Suprapubic skin (tissue), 4 donors: ENCODE results near the gene DALRD3. TPM values are rescaled to one million over a fixed set of nuclear protein-coding genes. Genes with fewer than 3 reads are reported as not detected.

ENCODE experiments used
- DNase-seq, 2 donors: peaks; one replicate each; pipeline ENCODE4 v3.0.0-alpha.2; 2019; ENCODE audit warnings: low spot score in 2 of 2
- H3K27ac ChIP-seq: fragments of 200-600 bp; sonication (generic); one replicate; pipeline ENCODE4 v1.5.1; 2019
- H3K27me3 ChIP-seq: fragments of 200-600 bp; sonication (generic); one replicate; pipeline ENCODE4 v1.5.1; 2019
- H3K36me3 ChIP-seq: fragments of 200-600 bp; sonication (generic); one replicate; pipeline ENCODE4 v1.5.1; 2019
- H3K4me1 ChIP-seq: fragments of 200-600 bp; sonication (generic); one replicate; pipeline ENCODE4 v1.5.1; 2019
- H3K4me3 ChIP-seq: fragments of 200-600 bp; sonication (generic); one replicate; pipeline ENCODE4 v1.5.1; 2019; ENCODE audit warnings: mild to moderate bottlenecking
- H3K9me3 ChIP-seq: fragments of 200-600 bp; sonication (generic); one replicate; pipeline ENCODE4 v1.5.1; 2019
- EP300 ChIP-seq: sonication (generic); formaldehyde crosslinking; IDR thresholded peaks from one replicate; pipeline ENCODE4 v1.6.1; 2017; ENCODE audit warnings: antibody characterized with exemption
- POLR2A ChIP-seq, 2 donors: fragments of 450-650 bp; IDR thresholded peaks; one replicate each; pipeline ENCODE4 v1.6.1; 2017; ENCODE audit warnings: antibody characterized with exemption in 2 of 2, mild to moderate bottlenecking in 2 of 2, moderate library complexity in 2 of 2
- POLR2AphosphoS5 ChIP-seq, 3 donors: sonication (generic); formaldehyde crosslinking; IDR thresholded peaks; one replicate each; pipeline ENCODE4 v1.6.1; 2017; ENCODE audit warnings: antibody characterized with exemption in 3 of 3
- WGBS: methylation state at CpG from one replicate; pipeline ENCODE4 v1.1.5; 2018; 5-methylcytosine and 5-hydroxymethylcytosine counted together
- total RNA-seq, 4 donors: library from RNA; depleted of rRNA; stranded (reverse); fragments of >200 nt; gene quantifications; one replicate each; pipeline ENCODE4 v1.1.0, GENCODE V29; 2016
- TF ChIP-seq, protein P1 (sequence below), 2 donors: fragments of 200-600 bp in 1 of 2; fragments of 450-650 bp in 1 of 2; sonication (generic) in 1 of 2; IDR thresholded peaks; one replicate each; pipeline ENCODE4 v1.5.1; 2016 to 2019; ENCODE audit warnings: antibody characterized with exemption in 2 of 2, mild to moderate bottlenecking in 1 of 2, moderate library complexity in 1 of 2

DALRD3 gene
- total RNA-seq, 4 donors from 2014 or later = 44.3 to 55.4 (median 50.7) TPM

DNA sequence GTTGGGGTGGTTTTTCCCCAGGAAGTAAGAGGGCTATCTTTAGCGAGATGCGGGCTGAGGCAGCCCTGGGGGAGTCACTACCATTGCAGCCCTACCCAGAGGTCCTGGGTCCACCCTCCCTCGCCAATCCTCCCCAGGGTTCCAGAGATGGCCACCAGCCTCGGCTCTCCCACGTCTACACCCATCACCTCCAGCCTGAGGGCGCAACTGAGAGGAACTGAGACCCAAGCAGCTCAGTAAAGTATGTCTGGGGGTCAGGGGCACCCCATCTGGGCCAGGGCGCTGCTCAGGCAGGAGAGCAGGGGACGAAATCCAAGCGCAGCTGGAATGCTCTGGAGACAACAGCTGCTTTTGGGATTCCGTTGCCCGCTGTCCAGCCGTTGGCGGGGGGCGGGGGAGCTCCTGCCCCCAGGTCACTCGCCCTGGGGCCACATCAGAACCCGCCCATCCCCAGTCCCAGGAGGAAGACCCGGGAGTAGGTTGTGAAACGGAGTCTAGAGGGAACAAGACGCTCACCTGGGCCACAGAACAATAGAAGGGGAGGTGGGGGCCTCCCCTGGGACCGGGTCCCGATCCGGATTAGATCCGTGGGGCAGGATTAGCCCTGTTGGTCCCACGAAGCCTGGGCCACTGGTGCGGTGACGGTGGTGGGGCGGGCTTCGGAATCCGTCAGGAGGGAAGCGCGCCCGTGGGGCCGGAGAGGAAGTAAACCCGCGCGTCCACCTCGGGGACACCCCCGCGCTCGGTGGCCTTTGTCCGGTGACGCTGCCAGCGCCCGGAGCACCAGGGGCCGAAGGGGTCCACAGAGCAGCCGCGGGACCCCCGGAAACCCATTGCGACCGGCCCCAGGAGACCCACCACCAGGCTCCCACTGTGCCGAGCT is 2.2 kb upstream of the DALRD3 start:
- Histone ChIP-seq H3K9me3 (no peaks in the 10 kb centered on the region), H3K4me3 (peak overlapping the region; percentile 95), H3K4me1 (peaks cover 47% of the 10 kb centered on the region), H3K27me3 (no peaks in the 10 kb centered on the region), H3K36me3 (peaks cover 38% of the 10 kb centered on the region), H3K27ac (peak overlapping the region; percentile 100)
- peak; percentile 86 to 87 for DNase-seq
- 14% methylated on average over 4 of the region's 51 CpGs for WGBS
- TF ChIP-seq EP300 = no peak
- TF ChIP-seq POLR2AphosphoS5 (IDR thresholded peaks at IDR 0.05) = no peak
- TF ChIP-seq, protein P1, sequence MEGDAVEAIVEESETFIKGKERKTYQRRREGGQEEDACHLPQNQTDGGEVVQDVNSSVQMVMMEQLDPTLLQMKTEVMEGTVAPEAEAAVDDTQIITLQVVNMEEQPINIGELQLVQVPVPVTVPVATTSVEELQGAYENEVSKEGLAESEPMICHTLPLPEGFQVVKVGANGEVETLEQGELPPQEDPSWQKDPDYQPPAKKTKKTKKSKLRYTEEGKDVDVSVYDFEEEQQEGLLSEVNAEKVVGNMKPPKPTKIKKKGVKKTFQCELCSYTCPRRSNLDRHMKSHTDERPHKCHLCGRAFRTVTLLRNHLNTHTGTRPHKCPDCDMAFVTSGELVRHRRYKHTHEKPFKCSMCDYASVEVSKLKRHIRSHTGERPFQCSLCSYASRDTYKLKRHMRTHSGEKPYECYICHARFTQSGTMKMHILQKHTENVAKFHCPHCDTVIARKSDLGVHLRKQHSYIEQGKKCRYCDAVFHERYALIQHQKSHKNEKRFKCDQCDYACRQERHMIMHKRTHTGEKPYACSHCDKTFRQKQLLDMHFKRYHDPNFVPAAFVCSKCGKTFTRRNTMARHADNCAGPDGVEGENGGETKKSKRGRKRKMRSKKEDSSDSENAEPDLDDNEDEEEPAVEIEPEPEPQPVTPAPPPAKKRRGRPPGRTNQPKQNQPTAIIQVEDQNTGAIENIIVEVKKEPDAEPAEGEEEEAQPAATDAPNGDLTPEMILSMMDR (IDR thresholded peaks at IDR 0.05) = no peak
- TF ChIP-seq POLR2A (IDR thresholded peaks at IDR 0.05) = no peak

DNA sequence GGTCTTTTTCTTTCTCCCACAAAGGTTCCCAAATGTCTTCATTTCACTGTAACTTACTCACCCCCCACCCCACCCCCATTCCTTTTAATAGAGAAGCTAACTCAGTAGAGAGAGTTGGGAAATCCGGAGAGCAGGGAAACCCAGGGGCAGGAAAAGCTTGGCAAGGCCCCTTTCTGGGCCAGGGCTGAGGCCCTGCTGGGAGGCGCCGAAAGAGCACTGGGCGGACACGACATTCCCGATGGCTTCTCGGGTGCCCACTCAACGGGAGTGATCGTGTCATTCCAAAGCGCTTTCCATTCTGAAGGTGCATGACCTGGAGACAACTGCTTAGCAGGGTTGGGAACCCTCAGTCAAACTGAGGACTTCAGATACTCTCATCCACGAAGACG is 1.6 kb upstream of the DALRD3 start:
- WGBS = 53% methylated on average over 11 of the region's 12 CpGs
- no peak for DNase-seq
- no peak for TF ChIP-seq EP300
- TF ChIP-seq, protein P1 (IDR thresholded peaks at IDR 0.05) = no peak
- no peak for TF ChIP-seq POLR2AphosphoS5 (IDR thresholded peaks at IDR 0.05)
- no peak for TF ChIP-seq POLR2A (IDR thresholded peaks at IDR 0.05)
- Histone ChIP-seq H3K9me3 (no peaks in the 10 kb centered on the region), H3K27ac (peak overlapping the region; percentile 100), H3K36me3 (peaks cover 38% of the 10 kb centered on the region), H3K4me3 (peak overlapping the region; percentile 95), H3K4me1 (peaks cover 42% of the 10 kb centered on the region), H3K27me3 (no peaks in the 10 kb centered on the region)

DNA sequence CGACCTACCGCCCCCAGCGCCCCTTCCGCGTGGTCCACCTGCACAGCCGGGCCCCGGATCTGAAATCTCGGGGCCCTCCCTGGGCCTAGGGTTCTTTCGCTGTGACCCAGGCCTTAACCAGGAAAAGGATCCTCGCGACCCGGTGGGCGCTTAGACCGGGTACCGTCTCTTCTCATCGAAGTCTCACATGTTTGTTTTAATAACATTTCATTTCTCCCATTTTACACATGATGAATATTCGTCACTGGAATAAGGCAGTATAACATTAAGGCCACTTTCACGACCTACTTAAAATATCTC is 277 bp upstream of the DALRD3 start:
- peaks cover 43% of the 10 kb centered on the region for H3K4me1 ChIP-seq
- peak overlapping the region; percentile 90 for H3K4me3 ChIP-seq
- H3K36me3 ChIP-seq = peaks cover 35% of the 10 kb centered on the region

DNA sequence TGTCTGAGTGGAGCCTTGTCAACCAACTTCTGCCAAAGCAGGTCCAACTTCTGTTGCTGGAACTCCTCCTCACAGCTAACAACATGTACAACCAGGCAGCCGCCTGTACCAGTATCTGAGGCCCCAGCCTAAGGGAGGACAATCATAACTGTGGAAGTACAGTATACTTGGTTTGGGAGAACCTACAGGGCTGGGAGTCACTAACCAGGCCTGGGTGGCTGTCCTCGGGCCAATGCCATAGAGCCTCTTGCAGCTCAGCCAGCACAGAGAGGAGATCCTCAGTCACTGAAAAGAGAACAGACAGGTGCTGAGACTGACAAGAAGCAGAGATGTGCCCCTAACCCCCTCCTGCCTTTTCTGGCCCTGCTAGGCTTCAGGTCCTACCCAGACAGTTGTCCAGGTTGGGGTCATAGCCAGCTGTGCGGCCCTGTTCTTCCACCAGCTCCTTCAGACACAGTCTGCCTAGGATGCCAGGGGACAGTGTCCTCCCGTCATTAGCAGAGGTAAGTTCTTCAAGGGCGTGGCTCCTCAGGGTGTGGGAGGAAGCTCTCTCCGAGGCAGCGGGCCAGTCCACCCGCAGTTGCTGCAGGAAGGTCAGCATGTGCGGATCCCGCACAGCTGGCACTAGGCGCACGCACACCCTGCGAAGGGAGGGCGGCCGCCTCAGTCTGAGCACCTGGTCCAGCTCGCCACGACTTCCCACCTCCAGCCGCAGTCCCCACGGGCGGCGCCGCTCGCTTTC is 980 bp downstream of the DALRD3 start:
- peak overlapping the region; percentile 90 for H3K4me3 ChIP-seq
- WGBS = 73% methylated on average over 2 of the region's 23 CpGs
- DNase-seq = peak in 1 of 2 donors; percentile 73

More for the DNA sequence above, 277 bp upstream of the DALRD3 start:
- DNase-seq = no peak
- under 1% methylated on average over 18 of the region's 18 CpGs for WGBS
- H3K27me3 ChIP-seq = no peaks in the 10 kb centered on the region
- TF ChIP-seq POLR2A (IDR thresholded peaks at IDR 0.05) (no peak), EP300 (no peak), POLR2AphosphoS5 (IDR thresholded peaks at IDR 0.05) (no peak)
- TF ChIP-seq, protein P1 (IDR thresholded peaks at IDR 0.05) = no peak
- no peaks in the 10 kb centered on the region for H3K9me3 ChIP-seq
- H3K27ac ChIP-seq = peak overlapping the region; percentile 83

More for the DNA sequence above, 980 bp downstream of the DALRD3 start:
- peak in 1 of 3 donors; percentile 33 for TF ChIP-seq POLR2AphosphoS5 (IDR thresholded peaks at IDR 0.05)
- TF ChIP-seq, protein P1 (IDR thresholded peaks at IDR 0.05) = no peak
- Histone ChIP-seq H3K4me1 (peaks cover 41% of the 10 kb centered on the region), H3K36me3 (peaks cover 35% of the 10 kb centered on the region), H3K9me3 (no peaks in the 10 kb centered on the region), H3K27me3 (no peaks in the 10 kb centered on the region), H3K27ac (peak overlapping the region; percentile 83)
